Measurements from ENCODE around the gene PAPSS2.

DNA sequence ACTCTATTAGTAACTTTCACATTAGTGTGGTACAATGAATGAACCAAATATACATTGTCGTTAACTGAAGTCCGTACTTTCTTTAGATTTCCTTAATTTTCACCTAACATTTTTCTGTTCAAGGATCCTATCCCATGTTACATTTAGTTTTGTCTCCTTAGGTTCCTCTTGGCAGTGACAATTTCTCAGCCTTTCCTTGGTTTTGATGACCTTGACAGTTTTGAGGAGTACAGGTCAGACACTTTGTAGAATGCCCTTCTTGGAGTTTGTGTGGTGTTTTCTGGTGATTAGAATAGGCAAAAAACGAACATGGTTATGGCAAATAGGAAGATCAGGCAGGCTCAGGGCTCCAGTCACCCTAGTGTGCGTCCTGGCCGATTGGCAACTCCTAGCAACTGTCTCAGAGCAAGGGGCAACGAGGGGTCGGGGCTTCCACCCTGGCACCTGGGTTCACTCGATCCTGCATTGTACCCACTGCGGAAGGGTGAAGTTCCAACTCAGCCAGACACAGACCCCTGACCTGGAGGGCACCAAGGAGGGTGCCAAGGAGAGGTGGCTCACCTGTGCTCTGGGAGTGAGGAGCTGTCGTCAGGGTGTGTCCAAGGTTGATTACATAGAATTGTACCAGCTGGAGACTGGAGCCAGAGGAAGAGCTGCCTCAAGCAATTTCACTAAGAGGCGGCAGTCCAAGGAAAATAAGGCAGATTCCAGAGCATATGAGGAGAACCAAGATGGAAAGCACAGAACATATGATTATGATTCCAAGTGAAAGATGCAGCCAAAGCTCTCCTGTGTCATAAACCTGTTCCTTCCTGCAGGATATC lies 37.5 kb downstream of the PAPSS2 start:
- TF ChIP-seq EZH2phosphoT487 (IDR thresholded peaks at IDR 0.05; ENCODE audit: insufficient read depth, low read depth), result no peak
- TF ChIP-seq EZH2 (IDR thresholded peaks at IDR 0.05; ENCODE audit: insufficient read depth, poor library complexity, severe bottlenecking), result no peak

Measured in GM23248 (cell line).